Renal cortex interstitium (tissue), 11 donors: ENCODE data around the gene SNX25. TPM values are rescaled to one million over a fixed set of nuclear protein-coding genes. Genes with fewer than 3 reads are reported as not detected.
"Not testable (repeated sequence)": the region's sequence is repeated elsewhere in the genome, so short reads cannot be mapped to it uniquely, and the experiment has no call there.

Source experiments
- DNase-seq, 11 donors: peaks; one replicate each; pipeline ENCODE4 v3.0.0-alpha.2; 2013; ENCODE audit warnings: low read depth in 9 of 11, low spot score in 4 of 11; ENCODE audit errors: extremely low read depth in 1 of 11
- polyA plus RNA-seq, 3 donors: library from polyadenylated mRNA; unstranded; fragments of 120-200 nt; gene quantifications; one replicate each; pipeline ENCODE4 v1.2.1, GENCODE V29; 2013; ENCODE audit not compliant: insufficient read length in 3 of 3

The SNX25 gene
- polyA plus RNA-seq, 3 donors, result 21.6 to 27.0 (median 25.6) TPM

- no peak for DNase-seq
Observed at GRCh38 chr4:185352202-185352601, 142.8 kb downstream of the SNX25 start.

- DNase-seq, result no peak
Observed at GRCh38 chr4:185352741-185353140, 143.3 kb downstream of the SNX25 start.

- no peak for DNase-seq
Observed at GRCh38 chr4:185357211-185357610, 147.8 kb downstream of the SNX25 start.

- no peak for DNase-seq
Observed at GRCh38 chr4:185357733-185358440, 148.5 kb downstream of the SNX25 start.

- DNase-seq, result no peak
Observed at GRCh38 chr4:185358514-185358913, 149.1 kb downstream of the SNX25 start.

- no peak for DNase-seq
Observed at GRCh38 chr4:185358959-185359358, 149.6 kb downstream of the SNX25 start.

GRCh38 chr4:185359767-185360446 lies 150.5 kb downstream of the SNX25 start:
- DNase-seq, result no peak

- no peak for DNase-seq
Observed at GRCh38 chr4:185361872-185362271, 152.5 kb downstream of the SNX25 start.

- DNase-seq, result not testable (repeated sequence)
Observed at GRCh38 chr4:185362570-185362969, 153.2 kb downstream of the SNX25 start.

GRCh38 chr4:185363251-185363650 lies 153.9 kb downstream of the SNX25 start:
- no peak for DNase-seq

- peak in 6 of 11 donors; percentile 11 to 59 (median 44) for DNase-seq
Observed at GRCh38 chr4:185364886-185365285, 155.5 kb downstream of the SNX25 start.

GRCh38 chr4:185369731-185370130 lies 160.3 kb downstream of the SNX25 start:
- DNase-seq, result no peak

- DNase-seq, result no peak
Observed at GRCh38 chr4:185370268-185370949, 161.0 kb downstream of the SNX25 start.

GRCh38 chr4:185371702-185372101 lies 162.3 kb downstream of the SNX25 start:
- DNase-seq, result no peak

GRCh38 chr4:185374027-185374426 lies 164.6 kb downstream of the SNX25 start:
- no peak for DNase-seq

- DNase-seq, result no peak
Observed at GRCh38 chr4:185374573-185374972, 165.2 kb downstream of the SNX25 start.

- no peak for DNase-seq
Observed at GRCh38 chr4:185378264-185378663, 168.9 kb downstream of the SNX25 start.

GRCh38 chr4:185379326-185380295 lies 170.2 kb downstream of the SNX25 start:
- no peak for DNase-seq

GRCh38 chr4:185380320-185380719 lies 170.9 kb downstream of the SNX25 start:
- DNase-seq, result no peak
